ENCODE data around the gene TMEM63B. TPM values are rescaled to one million over a fixed set of nuclear protein-coding genes. Genes with fewer than 3 reads are reported as not detected.

The TMEM63B gene
- total RNA-seq, 2 donors from 2014 or later: 25.6 to 27.1 TPM

GRCh38 chr6:44149369-44150012 is 22.1 kb downstream of the TMEM63B start:
- peaks cover 7% of the 10 kb centered on the region for H3K36me3 Mint-ChIP-seq (ENCODE audit: low read depth)
- H3K27me3 Mint-ChIP-seq: no peaks in the 10 kb centered on the region
- H3K4me1 Mint-ChIP-seq: peaks cover 13% of the 10 kb centered on the region
- no peaks in the 10 kb centered on the region for H3K9me3 ChIP-seq (ENCODE audit: control insufficient read depth, low read length, poor library complexity, severe bottlenecking)
- no peak overlapping the region for H3K4me3 Mint-ChIP-seq
- ATAC-seq: no peak
- DNase-seq: no peak
- H3K27ac Mint-ChIP-seq: no peak overlapping the region

GRCh38 chr6:44150317-44150917 is 23.1 kb downstream of the TMEM63B start:
- DNase-seq (no peak), ATAC-seq (no peak)
- no peaks in the 10 kb centered on the region for H3K9me3 ChIP-seq (ENCODE audit: control insufficient read depth, low read length, poor library complexity, severe bottlenecking)
- Mint-ChIP-seq H3K36me3 (ENCODE audit: low read depth) (peaks cover 7% of the 10 kb centered on the region), H3K4me1 (peaks cover 15% of the 10 kb centered on the region), H3K27me3 (no peaks in the 10 kb centered on the region), H3K27ac (peak overlapping the region; percentile 78), H3K4me3 (no peak overlapping the region)

- DNase-seq (peak; percentile 70 to 82 (median 71)), ATAC-seq (peak; percentile 87)
- Mint-ChIP-seq H3K4me3 (peak overlapping the region; percentile 79), H3K36me3 (ENCODE audit: low read depth) (peaks cover 7% of the 10 kb centered on the region), H3K4me1 (peaks cover 13% of the 10 kb centered on the region), H3K27ac (peak overlapping the region; percentile 68), H3K27me3 (no peaks in the 10 kb centered on the region)
- H3K9me3 ChIP-seq (ENCODE audit: control insufficient read depth, low read length, poor library complexity, severe bottlenecking): no peaks in the 10 kb centered on the region
These were observed 24.2 kb downstream of the TMEM63B start for GRCh38 chr6:44151348-44152108.

- peaks cover 7% of the 10 kb centered on the region for H3K36me3 Mint-ChIP-seq (ENCODE audit: low read depth)
- ATAC-seq: peak; percentile 5
- peak overlapping the region; percentile 79 for H3K4me3 Mint-ChIP-seq
- peak overlapping the region; percentile 68 for H3K27ac Mint-ChIP-seq
- no peak for DNase-seq
- no peaks in the 10 kb centered on the region for H3K27me3 Mint-ChIP-seq
- no peaks in the 10 kb centered on the region for H3K9me3 ChIP-seq (ENCODE audit: control insufficient read depth, low read length, poor library complexity, severe bottlenecking)
- H3K4me1 Mint-ChIP-seq: peaks cover 13% of the 10 kb centered on the region
These were observed 24.7 kb downstream of the TMEM63B start for GRCh38 chr6:44152109-44152461.

- H3K9me3 ChIP-seq (ENCODE audit: control insufficient read depth, low read length, poor library complexity, severe bottlenecking): no peaks in the 10 kb centered on the region
- no peak for ATAC-seq
- H3K4me3 Mint-ChIP-seq: peak overlapping the region; percentile 12
- peaks cover 13% of the 10 kb centered on the region for H3K4me1 Mint-ChIP-seq
- DNase-seq: no peak
- H3K36me3 Mint-ChIP-seq (ENCODE audit: low read depth): peaks cover 7% of the 10 kb centered on the region
- no peaks in the 10 kb centered on the region for H3K27me3 Mint-ChIP-seq
- H3K27ac Mint-ChIP-seq: no peak overlapping the region
These were observed 25.2 kb downstream of the TMEM63B start for GRCh38 chr6:44152533-44152932.

GRCh38 chr6:44154067-44154466 is 26.7 kb downstream of the TMEM63B start:
- Mint-ChIP-seq H3K27me3 (no peaks in the 10 kb centered on the region), H3K36me3 (ENCODE audit: low read depth) (peaks cover 2% of the 10 kb centered on the region), H3K27ac (no peak overlapping the region), H3K4me3 (no peak overlapping the region), H3K4me1 (peaks cover 11% of the 10 kb centered on the region)
- H3K9me3 ChIP-seq (ENCODE audit: control insufficient read depth, low read length, poor library complexity, severe bottlenecking): no peaks in the 10 kb centered on the region
- no peak for DNase-seq
- ATAC-seq: no peak

GRCh38 chr6:44156494-44157151 is 29.3 kb downstream of the TMEM63B start:
- DNase-seq (no peak), ATAC-seq (no peak)
- Mint-ChIP-seq H3K27me3 (no peaks in the 10 kb centered on the region), H3K4me3 (no peak overlapping the region), H3K27ac (peak overlapping the region; percentile 34), H3K4me1 (peaks cover 6% of the 10 kb centered on the region), H3K36me3 (ENCODE audit: low read depth) (no peaks in the 10 kb centered on the region)
- no peaks in the 10 kb centered on the region for H3K9me3 ChIP-seq (ENCODE audit: control insufficient read depth, low read length, poor library complexity, severe bottlenecking)

- no peak overlapping the region for H3K27ac Mint-ChIP-seq
- H3K9me3 ChIP-seq (ENCODE audit: control insufficient read depth, low read length, poor library complexity, severe bottlenecking): no peaks in the 10 kb centered on the region
- no peak overlapping the region for H3K4me3 Mint-ChIP-seq
- peaks cover 2% of the 10 kb centered on the region for H3K4me1 Mint-ChIP-seq
- H3K27me3 Mint-ChIP-seq: no peaks in the 10 kb centered on the region
- no peak for DNase-seq
- no peak for ATAC-seq
- H3K36me3 Mint-ChIP-seq (ENCODE audit: low read depth): no peaks in the 10 kb centered on the region
These were observed 29.8 kb downstream of the TMEM63B start for GRCh38 chr6:44157152-44157521.

GRCh38 chr6:44158770-44159228 is 31.4 kb downstream of the TMEM63B start, which contains the start of gene CAPN11:
CAPN11 (plus strand) TSS chr6:44158820; CDS start chr6:44158849, 29 bp downstream.
- Mint-ChIP-seq H3K4me3 (no peak within 1 kb of the TSS), H3K27ac (no peak within 1 kb of the TSS), H3K36me3 (ENCODE audit: low read depth) (no peaks in the 10 kb centered on the region), H3K27me3 (peaks cover 15% of the 10 kb centered on the region), H3K4me1 (peaks cover 2% of the 10 kb centered on the region)
- no peak for ATAC-seq
- no peaks in the 10 kb centered on the region for H3K9me3 ChIP-seq (ENCODE audit: control insufficient read depth, low read length, poor library complexity, severe bottlenecking)
- no peak for DNase-seq

GRCh38 chr6:44161997-44162338 is 34.6 kb downstream of the TMEM63B start:
- no peak overlapping the region for H3K4me3 Mint-ChIP-seq
- H3K36me3 Mint-ChIP-seq (ENCODE audit: low read depth): peaks cover 2% of the 10 kb centered on the region
- H3K27ac Mint-ChIP-seq: no peak overlapping the region
- peaks cover 34% of the 10 kb centered on the region for H3K27me3 Mint-ChIP-seq
- DNase-seq: no peak
- peaks cover 9% of the 10 kb centered on the region for H3K4me1 Mint-ChIP-seq
- H3K9me3 ChIP-seq (ENCODE audit: control insufficient read depth, low read length, poor library complexity, severe bottlenecking): no peaks in the 10 kb centered on the region
- no peak for ATAC-seq

GRCh38 chr6:44162876-44163625 is 35.7 kb downstream of the TMEM63B start:
- Mint-ChIP-seq H3K4me3 (no peak overlapping the region), H3K4me1 (peaks cover 9% of the 10 kb centered on the region), H3K27me3 (peaks cover 34% of the 10 kb centered on the region), H3K27ac (no peak overlapping the region), H3K36me3 (ENCODE audit: low read depth) (peaks cover 2% of the 10 kb centered on the region)
- ATAC-seq (no peak), DNase-seq (no peak)
- H3K9me3 ChIP-seq (ENCODE audit: control insufficient read depth, low read length, poor library complexity, severe bottlenecking): no peaks in the 10 kb centered on the region

GRCh38 chr6:44166116-44166515 is 38.8 kb downstream of the TMEM63B start:
- H3K27ac Mint-ChIP-seq: peak overlapping the region; percentile 53
- ATAC-seq (no peak), DNase-seq (no peak)
- H3K4me1 Mint-ChIP-seq: peaks cover 11% of the 10 kb centered on the region
- peaks cover 44% of the 10 kb centered on the region for H3K27me3 Mint-ChIP-seq
- peaks cover 2% of the 10 kb centered on the region for H3K36me3 Mint-ChIP-seq (ENCODE audit: low read depth)
- H3K4me3 Mint-ChIP-seq: no peak overlapping the region
- H3K9me3 ChIP-seq (ENCODE audit: control insufficient read depth, low read length, poor library complexity, severe bottlenecking): no peaks in the 10 kb centered on the region

Measured in T-helper 17 cell (primary cell).